Measurements from ENCODE around the gene SYT7. TPM values are rescaled to one million over a fixed set of nuclear protein-coding genes. Genes with fewer than 3 reads are reported as not detected.

SYT7 gene
- total and polyA plus RNA-seq, 10 of the 15 experiments (the other 5 are each of a cell fraction or from before 2014, with no cell fraction given): not detected

- 5% methylated on average over 14 of the region's 15 CpGs for WGBS (ENCODE audit: insufficient coverage, insufficient replicate concordance, low lambda C conversion rate, missing lambda C conversion rate)
- no peaks in the 10 kb centered on the region for H3K79me2 ChIP-seq (ENCODE audit: control insufficient read depth, insufficient read depth, low read length)
- H3K9ac ChIP-seq (ENCODE audit: control insufficient read depth, insufficient read depth, low read length): no peak overlapping the region
- no peak overlapping the region for H3K27ac ChIP-seq (ENCODE audit: control insufficient read depth, insufficient read depth)
- H3K4me1 ChIP-seq (ENCODE audit: control insufficient read depth, insufficient read depth, low read length): no peaks in the 10 kb centered on the region
- H2AFZ ChIP-seq (ENCODE audit: control insufficient read depth, low read depth, low read length): no peak overlapping the region
- H3K9me3 ChIP-seq (replicated peaks; ENCODE audit: control insufficient read depth, insufficient read depth, low read length): no peaks in the 10 kb centered on the region
- POLR2A ChIA-PET: no interaction called here
- no peak for ATAC-seq
- no peak for TF ChIP-seq CHD4 (IDR thresholded peaks at IDR 0.05)
- TF ChIP-seq HDAC6 (IDR thresholded peaks at IDR 0.05; ENCODE audit: unreplicated experiment): no peak
- TF ChIP-seq, protein P1, sequence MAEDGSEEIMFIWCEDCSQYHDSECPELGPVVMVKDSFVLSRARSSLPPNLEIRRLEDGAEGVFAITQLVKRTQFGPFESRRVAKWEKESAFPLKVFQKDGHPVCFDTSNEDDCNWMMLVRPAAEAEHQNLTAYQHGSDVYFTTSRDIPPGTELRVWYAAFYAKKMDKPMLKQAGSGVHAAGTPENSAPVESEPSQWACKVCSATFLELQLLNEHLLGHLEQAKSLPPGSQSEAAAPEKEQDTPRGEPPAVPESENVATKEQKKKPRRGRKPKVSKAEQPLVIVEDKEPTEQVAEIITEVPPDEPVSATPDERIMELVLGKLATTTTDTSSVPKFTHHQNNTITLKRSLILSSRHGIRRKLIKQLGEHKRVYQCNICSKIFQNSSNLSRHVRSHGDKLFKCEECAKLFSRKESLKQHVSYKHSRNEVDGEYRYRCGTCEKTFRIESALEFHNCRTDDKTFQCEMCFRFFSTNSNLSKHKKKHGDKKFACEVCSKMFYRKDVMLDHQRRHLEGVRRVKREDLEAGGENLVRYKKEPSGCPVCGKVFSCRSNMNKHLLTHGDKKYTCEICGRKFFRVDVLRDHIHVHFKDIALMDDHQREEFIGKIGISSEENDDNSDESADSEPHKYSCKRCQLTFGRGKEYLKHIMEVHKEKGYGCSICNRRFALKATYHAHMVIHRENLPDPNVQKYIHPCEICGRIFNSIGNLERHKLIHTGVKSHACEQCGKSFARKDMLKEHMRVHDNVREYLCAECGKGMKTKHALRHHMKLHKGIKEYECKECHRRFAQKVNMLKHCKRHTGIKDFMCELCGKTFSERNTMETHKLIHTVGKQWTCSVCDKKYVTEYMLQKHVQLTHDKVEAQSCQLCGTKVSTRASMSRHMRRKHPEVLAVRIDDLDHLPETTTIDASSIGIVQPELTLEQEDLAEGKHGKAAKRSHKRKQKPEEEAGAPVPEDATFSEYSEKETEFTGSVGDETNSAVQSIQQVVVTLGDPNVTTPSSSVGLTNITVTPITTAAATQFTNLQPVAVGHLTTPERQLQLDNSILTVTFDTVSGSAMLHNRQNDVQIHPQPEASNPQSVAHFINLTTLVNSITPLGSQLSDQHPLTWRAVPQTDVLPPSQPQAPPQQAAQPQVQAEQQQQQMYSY (CRISPR knock-in tag; IDR thresholded peaks at IDR 0.05): no peak
- no peak for TF ChIP-seq ZNF24 (IDR thresholded peaks at IDR 0.05)
- TF ChIP-seq, protein P2, sequence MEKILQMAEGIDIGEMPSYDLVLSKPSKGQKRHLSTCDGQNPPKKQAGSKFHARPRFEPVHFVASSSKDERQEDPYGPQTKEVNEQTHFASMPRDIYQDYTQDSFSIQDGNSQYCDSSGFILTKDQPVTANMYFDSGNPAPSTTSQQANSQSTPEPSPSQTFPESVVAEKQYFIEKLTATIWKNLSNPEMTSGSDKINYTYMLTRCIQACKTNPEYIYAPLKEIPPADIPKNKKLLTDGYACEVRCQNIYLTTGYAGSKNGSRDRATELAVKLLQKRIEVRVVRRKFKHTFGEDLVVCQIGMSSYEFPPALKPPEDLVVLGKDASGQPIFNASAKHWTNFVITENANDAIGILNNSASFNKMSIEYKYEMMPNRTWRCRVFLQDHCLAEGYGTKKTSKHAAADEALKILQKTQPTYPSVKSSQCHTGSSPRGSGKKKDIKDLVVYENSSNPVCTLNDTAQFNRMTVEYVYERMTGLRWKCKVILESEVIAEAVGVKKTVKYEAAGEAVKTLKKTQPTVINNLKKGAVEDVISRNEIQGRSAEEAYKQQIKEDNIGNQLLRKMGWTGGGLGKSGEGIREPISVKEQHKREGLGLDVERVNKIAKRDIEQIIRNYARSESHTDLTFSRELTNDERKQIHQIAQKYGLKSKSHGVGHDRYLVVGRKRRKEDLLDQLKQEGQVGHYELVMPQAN (conservative IDR thresholded peaks at IDR 0.05): no peak
- TF ChIP-seq, protein P3, sequence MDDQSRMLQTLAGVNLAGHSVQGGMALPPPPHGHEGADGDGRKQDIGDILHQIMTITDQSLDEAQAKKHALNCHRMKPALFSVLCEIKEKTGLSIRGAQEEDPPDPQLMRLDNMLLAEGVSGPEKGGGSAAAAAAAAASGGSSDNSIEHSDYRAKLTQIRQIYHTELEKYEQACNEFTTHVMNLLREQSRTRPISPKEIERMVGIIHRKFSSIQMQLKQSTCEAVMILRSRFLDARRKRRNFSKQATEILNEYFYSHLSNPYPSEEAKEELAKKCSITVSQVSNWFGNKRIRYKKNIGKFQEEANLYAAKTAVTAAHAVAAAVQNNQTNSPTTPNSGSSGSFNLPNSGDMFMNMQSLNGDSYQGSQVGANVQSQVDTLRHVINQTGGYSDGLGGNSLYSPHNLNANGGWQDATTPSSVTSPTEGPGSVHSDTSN (IDR thresholded peaks at IDR 0.05; ENCODE audit: insufficient replicate concordance, low read depth, low read length): no peak
- TF ChIP-seq RAD51 (IDR thresholded peaks at IDR 0.05): no peak
- H3K36me3 ChIP-seq (ENCODE audit: control insufficient read depth in 2 of 2, insufficient read depth in 2 of 2, low read length in 1 of 2): no peaks in the 10 kb centered on the region
- SMC1A ChIA-PET (ENCODE audit: uncharacterized antibody, unreplicated experiment): no interaction called here
- no peaks in the 10 kb centered on the region for H4K20me1 ChIP-seq (ENCODE audit: control insufficient read depth, insufficient read depth)
- FAIRE-seq: no peak
- CTCF ChIA-PET: no interaction called here
- no TSS peak for BruUV-seq (replicated peaks)
- peaks cover 6% of the 10 kb centered on the region in 2 experiments for H3K27me3 ChIP-seq (replicated peaks in 1 of 2; ENCODE audit: control insufficient read depth in 2 of 2, insufficient read depth in 2 of 2, low read length in 1 of 2)
- H3K4me2 ChIP-seq (ENCODE audit: control insufficient read depth, insufficient read depth): no peak overlapping the region
- H3K4me3 ChIP-seq: no peak overlapping the region
- RAD21 ChIA-PET (ENCODE audit: unreplicated experiment): no interaction called here
- DNase-seq (ENCODE audit: low read depth, low spot score): no peak
- intact Hi-C loops (cut with micrococcal nuclease; ENCODE audit: unreplicated experiment): no loop called here
- in situ Hi-C loops (cut with MboI): no loop called here
These were observed 27.3 kb downstream of the SYT7 start for GRCh38 chr11:61553373-61554171.

Measured in GM12878 (cell line).